ENCODE results near the gene C16orf87.

DNA sequence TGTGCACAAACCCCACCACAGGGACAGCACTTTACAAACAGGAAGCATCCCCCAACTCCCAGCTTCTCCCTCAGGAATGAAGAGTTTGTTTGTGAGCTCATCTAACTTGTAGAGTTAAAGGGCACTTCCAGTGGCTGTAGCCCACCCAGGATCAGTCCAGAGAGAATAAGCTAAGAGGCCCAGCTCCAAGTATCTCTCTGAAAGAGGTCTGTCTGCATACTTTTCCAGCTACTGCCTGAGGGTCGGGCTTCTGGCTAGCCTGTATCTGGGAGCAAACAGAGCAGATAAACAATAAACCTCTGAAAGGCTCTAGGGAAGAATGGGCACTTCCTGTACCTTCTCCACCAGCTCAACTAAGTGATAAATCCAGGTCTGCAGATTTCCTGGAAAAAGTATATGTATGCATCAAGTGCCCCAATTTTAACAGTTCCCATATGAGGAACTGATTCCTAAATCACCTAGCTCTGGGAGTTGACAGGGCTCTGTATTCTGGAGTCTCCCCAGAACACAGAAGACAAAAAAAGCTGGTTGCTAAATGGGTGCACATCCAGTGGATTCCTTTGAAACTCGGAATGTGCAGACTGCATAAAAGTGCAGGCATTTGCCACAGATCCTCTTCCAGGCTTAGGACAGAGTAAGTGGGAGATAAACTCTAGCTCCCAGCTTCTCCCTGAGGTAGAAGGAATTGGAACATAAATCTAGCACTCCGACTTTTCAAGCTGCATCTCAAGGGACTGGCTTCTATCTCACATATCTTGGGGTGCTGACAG, 45.7 kb downstream of the C16orf87 start:
- TF ChIP-seq, protein P1, sequence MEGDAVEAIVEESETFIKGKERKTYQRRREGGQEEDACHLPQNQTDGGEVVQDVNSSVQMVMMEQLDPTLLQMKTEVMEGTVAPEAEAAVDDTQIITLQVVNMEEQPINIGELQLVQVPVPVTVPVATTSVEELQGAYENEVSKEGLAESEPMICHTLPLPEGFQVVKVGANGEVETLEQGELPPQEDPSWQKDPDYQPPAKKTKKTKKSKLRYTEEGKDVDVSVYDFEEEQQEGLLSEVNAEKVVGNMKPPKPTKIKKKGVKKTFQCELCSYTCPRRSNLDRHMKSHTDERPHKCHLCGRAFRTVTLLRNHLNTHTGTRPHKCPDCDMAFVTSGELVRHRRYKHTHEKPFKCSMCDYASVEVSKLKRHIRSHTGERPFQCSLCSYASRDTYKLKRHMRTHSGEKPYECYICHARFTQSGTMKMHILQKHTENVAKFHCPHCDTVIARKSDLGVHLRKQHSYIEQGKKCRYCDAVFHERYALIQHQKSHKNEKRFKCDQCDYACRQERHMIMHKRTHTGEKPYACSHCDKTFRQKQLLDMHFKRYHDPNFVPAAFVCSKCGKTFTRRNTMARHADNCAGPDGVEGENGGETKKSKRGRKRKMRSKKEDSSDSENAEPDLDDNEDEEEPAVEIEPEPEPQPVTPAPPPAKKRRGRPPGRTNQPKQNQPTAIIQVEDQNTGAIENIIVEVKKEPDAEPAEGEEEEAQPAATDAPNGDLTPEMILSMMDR (IDR thresholded peaks at IDR 0.05; ENCODE audit: insufficient read depth, low read length): no peak
- TF ChIP-seq, protein P2, sequence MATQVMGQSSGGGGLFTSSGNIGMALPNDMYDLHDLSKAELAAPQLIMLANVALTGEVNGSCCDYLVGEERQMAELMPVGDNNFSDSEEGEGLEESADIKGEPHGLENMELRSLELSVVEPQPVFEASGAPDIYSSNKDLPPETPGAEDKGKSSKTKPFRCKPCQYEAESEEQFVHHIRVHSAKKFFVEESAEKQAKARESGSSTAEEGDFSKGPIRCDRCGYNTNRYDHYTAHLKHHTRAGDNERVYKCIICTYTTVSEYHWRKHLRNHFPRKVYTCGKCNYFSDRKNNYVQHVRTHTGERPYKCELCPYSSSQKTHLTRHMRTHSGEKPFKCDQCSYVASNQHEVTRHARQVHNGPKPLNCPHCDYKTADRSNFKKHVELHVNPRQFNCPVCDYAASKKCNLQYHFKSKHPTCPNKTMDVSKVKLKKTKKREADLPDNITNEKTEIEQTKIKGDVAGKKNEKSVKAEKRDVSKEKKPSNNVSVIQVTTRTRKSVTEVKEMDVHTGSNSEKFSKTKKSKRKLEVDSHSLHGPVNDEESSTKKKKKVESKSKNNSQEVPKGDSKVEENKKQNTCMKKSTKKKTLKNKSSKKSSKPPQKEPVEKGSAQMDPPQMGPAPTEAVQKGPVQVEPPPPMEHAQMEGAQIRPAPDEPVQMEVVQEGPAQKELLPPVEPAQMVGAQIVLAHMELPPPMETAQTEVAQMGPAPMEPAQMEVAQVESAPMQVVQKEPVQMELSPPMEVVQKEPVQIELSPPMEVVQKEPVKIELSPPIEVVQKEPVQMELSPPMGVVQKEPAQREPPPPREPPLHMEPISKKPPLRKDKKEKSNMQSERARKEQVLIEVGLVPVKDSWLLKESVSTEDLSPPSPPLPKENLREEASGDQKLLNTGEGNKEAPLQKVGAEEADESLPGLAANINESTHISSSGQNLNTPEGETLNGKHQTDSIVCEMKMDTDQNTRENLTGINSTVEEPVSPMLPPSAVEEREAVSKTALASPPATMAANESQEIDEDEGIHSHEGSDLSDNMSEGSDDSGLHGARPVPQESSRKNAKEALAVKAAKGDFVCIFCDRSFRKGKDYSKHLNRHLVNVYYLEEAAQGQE (IDR thresholded peaks at IDR 0.05; ENCODE audit: insufficient replicate concordance, low read depth): no peak
- TF ChIP-seq POLR2AphosphoS5 (IDR thresholded peaks at IDR 0.05; ENCODE audit: low read depth) (no peak), GABPA (IDR thresholded peaks at IDR 0.05; ENCODE audit: low read depth) (no peak), SPI1 (IDR thresholded peaks at IDR 0.05; ENCODE audit: borderline replicate concordance, low read depth) (no peak)

All from HL-60 (cell line).